Activated T-helper 9 cell treated with anti-CD3 and anti-CD28 coated beads, Interleukin-2, amount 50 U/mL, for 16 hours (primary cell): Measurements from ENCODE around the gene ACSF3.
A peak's percentile ranks its signal among the peaks of the same experiment; 100 is the strongest.

Source experiments
- DNase-seq: peaks from one replicate; pipeline ENCODE4 v3.0.0-alpha.2; 2020; ENCODE audit warnings: low read depth

Gene ACSF3

DNA sequence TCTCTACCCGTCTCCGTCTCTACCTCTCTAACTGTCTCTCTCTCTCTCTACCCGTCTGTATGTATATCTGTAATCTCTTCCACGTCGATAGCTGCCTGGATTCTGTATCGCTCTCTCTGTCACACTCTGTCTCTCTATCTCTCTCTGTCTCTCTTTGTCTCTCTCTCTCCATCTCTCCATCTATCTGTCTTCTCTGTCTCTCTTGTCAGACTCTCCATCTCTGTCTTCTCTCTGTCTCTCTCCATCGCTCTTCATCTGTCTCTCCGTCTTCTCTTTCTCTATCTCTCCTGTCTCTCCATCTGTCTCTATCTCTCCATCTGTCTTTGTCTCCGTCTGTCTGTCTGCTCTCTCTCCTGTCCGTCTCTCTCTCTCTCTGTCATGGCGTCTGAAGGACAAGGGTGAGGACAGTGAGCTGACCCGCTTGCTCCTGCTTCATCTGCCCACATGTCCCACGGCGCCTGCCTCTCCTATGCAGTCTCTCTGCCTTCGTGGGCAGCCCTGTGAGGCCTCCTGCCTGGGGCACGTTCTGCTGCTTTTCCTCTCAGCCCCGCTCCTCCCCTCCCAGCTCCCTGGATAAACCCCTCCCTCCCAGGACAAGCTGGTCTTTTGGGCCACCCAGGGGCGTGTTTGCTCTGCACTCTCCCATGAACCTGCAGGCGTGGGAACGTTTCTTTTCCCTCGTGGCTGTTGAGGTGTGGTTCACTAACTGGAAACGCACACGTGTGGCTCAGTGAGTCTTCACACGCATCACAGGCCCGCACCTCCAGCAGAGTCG is 18.9 kb downstream of the ACSF3 start:
- DNase-seq = no peak

DNA sequence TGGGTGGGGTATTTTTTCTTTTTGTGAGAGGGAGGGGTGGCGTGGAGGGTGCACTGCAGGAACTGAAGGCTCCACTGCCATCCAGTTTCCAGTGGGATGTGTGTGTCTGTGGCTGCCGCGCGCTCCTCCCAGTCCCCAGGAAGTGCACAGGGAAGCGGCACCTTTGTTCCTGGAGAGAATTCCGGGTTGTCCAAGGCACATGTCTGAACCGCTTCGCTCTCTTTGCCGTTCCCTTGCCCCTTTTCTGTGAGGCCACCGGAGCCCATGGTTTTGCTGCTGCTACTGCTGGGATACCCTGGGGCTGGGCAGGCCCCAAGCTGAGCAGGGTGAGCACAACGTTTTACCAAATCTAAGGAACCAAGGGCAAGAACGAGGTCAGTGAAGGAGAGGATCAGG is 19.5 kb downstream of the ACSF3 start:
- DNase-seq = no peak

DNA sequence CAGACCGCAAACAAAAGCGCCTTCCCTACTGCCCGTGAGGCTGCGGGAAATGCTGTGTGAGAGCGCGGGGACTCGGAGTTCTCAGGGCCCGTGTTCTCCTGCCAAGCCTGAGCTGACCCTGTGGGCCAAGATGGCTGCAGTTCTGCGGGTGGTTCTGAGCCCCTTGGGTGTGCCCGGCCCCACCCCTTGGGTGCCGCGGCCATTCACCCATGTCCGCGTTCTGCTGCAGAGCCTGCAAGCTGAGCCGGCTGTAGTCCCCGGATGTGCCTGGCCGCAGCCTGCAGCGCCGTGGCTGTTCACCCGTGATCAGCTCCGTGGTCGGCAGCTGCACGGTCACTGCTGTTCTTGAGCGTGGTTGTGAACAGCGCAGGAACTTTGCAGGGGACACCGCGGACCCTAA is 20.0 kb downstream of the ACSF3 start:
- no peak for DNase-seq

DNA sequence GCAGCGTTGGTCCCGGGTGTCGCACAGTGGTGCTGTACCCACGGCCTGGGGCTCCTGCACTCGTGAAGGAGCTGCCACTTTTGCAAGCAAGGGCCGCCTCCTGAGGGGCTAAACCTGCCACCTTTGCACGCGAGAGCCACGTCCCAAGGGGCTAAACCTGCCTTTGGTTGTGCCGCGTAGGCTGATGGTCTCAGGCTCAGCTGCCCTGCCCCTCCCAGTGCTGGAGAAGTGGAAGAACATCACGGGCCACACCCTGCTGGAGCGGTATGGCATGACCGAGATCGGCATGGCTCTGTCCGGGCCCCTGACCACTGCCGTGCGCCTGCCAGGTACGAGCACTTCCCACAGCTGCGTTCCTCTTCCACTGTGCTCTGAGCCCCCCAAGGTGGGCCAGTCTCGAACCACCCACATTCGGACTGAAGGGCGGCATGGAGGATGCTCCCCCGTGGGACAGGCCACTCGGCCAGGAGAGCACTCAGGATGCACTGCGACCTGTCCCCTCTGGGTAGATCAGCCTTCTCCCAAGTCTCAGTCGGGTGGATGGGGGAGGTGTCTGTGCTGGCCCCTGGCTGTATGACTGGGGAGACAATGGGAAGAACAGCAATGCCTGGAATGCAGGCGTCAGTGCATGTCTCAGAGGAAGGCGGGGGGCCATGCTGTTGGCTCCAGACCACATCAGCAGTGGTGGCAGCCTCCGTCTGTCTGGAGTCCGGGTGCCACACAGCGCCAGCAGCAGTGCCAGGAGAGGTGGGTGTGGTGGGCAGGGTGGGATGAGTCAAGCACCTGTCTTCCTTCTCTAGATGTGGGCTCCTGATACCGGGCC is 20.7 kb downstream of the ACSF3 start:
- DNase-seq = no peak

DNA sequence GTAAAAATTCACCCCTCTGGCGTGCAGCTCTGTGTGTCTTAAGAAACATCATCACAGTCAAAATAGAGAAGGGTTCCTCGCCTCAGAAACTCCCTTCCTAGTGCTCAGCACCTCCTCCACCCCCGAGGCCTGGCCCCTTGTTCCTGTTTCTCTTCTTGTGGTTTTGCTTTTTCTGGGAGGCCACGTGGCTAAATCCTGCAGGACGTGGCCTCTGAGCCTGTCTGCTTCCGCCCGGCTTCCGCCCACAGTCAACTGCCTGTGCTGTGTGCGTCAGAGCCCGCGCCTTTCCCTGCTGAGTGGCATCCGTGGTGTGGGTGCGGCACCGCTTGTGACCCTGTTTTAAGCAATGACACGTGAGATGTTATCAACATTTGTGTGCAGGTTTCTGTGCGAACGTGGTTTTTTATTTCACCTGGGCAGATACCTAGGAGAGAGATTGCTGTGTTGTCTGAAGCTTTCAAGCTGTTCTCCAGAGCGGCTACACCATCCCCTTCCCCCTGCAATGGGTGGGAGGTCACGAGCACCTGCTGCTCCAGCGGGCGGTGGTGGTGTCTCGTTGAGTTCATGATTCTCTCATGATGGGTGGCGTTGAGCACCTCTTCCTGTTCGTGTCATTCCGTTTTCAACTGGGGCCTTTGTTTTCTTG is 21.7 kb downstream of the ACSF3 start:
- DNase-seq = peak; percentile 79

DNA sequence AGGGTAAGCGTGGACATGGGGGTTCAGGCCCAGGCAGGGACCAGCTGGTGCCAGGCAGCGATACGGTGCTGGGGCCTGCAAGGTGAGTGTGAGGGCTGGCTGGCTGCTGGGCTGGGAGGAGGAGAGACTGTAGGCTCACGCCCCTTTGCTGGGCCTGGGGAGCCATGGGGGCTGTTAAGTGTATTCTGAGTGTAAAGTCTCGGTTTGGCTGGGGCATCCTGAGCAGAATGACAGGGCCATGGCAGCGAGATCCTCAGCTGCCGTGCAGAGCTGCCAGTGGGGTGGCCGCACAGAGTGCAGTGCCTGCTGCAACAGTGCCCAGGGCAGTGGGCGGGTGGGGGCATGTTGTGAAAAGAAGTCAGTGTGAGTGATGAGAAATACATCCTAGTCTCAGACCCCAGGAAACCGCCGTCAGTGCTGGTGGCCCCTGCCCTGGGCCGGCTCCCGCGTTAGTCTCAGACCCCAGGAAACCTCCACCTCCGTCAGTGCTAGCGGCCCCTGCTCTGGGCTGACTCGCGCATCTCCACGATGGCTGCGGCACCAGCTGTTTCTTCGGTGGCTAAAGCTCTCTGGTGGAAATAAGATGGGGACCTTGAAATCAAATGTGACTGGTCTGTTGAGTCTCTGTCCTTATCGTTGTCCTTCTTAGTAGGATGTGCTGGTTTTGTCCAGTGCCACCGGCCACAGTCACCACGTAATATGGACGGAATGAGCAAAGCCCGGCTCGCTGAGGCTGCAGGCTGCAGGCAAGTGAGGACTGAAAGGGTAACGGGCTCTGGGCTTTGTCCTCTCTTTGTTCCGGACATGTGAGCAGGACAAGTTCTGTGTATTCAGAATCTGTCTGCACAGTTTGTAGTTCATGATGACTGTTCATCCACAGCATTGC is 22.9 kb downstream of the ACSF3 start:
- DNase-seq = no peak

DNA sequence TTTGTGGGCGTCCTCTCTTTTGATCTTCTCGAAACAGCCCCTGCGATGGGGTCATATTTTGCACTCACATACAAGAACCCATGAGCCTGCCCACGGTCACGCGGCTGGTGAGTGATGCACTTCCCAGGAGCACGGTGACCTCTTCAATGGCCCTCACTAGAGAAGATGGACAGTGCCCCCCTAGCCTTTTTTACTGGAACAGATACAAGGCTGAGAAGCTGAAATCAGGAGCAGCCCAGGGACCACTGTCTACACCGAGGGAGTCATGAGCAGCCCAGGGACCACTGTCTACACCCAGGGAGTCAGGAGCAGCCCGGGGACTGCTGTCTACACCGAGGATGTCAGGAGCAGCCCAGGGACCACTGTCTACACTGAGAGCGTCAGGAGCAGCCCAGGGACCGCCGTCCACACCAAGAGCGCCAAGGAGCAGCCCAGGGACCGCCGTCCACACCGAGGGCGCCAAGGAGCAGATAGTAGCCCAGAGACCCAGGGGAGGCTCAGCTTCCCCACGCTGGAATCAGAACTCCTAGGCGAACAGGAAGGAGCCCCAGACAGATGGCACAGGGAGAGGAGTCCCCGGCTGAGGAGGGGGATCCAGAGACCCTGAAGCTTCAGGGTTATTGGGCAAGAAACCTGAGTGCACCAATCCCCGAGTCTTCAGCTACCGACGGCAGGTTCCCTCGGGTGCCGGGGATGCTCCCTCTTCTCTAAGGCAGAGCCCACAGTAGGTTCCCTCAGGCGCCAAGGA is 23.7 kb downstream of the ACSF3 start:
- no peak for DNase-seq

DNA sequence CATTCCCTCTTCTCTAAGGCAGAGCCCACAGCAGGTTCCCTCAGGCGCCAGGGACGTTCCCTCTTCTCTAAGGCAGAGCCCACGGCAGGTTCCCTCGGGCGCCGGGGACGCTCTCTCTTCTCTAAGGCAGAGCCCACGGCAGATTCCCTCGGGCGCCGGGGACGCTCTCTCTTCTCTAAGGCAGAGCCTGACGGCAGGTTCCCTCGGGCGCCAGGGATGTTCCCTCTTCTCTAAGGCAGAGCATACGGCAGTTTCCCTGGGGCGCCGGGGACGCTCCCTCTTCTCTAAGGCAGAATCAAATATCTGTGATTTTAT is 24.3 kb downstream of the ACSF3 start:
- no peak for DNase-seq

DNA sequence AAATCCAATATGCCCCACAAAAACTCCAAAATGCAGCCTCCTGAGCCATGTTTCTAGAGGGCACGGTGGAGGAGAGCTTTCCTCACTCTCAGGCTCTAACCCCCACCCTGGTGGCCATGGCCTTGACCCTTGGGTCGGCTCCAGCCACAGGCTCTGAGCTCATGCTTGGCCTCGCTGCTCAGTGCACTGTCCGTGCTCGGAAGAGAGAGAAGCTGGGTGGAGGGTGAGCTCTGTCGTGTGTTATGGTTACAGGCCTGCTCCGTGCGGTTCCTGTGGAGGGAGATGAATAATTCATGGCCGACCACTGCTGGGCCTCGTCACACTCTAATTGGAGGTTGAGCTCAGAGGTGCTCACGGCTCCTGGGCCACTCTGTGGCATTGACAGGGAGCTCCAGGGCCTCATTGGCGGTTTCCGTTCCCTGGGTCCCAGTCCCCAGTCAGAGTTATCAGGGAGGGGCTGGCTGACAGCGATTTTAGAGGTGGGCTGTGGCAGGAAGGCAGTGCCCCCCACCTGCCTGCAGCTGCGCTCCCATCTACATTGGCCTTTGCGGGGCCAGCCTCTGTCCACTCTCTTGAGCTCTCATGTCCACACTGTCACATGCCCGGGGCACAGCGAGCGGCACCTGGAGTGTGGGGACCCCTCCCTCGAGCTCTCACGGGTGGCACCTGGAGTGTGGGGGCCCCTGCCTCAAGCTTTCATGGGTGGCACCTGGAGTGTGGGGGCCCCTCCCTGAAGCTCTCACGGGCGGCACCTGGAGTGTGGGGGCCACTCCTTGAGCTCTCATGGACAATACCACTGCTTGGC is 24.9 kb downstream of the ACSF3 start:
- DNase-seq = no peak

DNA sequence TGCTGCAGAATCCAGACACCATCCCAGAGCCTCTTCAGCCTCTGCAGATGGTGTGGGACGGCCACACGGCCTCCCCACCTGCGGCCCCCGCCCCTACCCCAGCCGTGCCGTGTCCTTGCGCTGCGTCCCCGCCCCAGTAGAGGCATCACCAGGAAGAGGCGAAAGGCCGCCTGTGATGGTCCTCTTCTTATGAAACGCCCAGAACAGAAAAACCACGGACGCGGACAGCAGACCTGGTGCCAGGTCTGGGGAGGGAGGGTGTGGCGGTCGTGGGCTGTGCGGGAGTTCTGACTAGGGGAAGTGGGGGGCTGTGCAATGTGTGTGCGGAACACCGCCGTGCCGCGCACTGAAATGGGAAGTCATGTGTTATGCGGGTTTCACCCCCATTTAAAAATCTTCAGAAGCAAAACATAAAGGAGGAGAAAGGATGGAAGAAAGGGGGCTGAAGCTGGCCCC is 25.5 kb downstream of the ACSF3 start:
- no peak for DNase-seq

DNA sequence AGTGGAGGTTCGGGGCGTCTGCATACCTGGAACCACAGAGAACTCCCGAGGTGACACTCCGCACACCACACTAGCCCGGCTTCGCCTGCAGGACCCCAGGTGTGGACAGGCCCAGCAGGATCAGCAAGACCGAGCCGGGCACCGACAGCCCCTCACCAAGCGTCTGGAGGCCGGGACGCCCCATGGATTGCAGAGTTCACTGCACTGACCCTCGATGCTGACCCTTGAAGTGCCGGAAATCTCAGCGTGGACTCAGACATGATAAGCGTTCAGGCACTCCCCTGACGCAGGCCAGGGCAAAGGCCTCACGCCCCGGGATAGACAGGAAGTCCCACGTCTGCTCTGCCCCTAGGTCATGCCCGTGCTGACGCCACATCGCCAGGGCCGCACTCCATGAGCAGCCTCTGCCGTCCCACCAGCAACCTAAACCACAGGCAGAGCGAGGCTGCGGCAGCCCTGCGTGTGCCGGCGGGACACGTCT is 26.0 kb downstream of the ACSF3 start:
- no peak for DNase-seq

DNA sequence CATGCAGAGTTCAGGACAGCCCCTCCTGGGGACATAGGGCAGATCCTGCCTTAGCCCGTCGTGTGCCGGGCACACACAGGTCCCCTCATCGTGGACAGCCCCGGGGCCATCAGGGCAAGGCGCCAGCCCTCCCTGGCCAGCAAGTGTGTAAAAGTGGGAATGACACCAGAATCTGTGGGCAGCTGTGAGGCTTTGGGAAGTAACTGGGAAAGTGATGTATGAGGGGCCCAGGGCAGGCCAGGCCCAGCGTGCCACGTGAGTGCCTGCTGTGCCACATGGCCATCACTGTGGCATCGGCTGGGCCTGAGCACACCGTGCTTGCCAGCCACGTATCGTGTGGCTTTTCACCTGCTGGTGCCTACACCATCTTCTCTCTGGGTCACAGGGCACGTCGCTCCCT is 26.6 kb downstream of the ACSF3 start:
- DNase-seq = no peak

DNA sequence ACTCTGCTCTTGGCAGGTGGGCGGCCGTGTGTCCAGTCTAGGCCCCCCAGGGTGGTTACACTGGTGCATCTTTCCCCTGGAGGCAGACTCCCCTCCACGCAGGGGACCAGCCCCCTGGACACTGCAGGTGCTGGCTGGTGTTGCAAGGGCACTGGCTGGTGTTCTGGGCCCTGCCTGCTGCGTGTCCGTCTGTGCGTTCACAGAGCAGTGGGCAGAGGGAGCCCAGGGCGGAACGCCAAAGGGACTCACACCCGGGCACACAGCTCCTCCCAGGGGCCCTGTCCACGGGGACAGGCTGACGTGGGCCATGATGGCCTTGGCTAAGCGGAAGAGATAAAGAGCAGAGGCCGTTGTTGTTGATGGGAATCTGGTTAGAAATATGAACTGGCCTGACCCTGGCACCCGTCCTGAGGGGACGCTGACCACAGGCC is 27.3 kb downstream of the ACSF3 start:
- no peak for DNase-seq

DNA sequence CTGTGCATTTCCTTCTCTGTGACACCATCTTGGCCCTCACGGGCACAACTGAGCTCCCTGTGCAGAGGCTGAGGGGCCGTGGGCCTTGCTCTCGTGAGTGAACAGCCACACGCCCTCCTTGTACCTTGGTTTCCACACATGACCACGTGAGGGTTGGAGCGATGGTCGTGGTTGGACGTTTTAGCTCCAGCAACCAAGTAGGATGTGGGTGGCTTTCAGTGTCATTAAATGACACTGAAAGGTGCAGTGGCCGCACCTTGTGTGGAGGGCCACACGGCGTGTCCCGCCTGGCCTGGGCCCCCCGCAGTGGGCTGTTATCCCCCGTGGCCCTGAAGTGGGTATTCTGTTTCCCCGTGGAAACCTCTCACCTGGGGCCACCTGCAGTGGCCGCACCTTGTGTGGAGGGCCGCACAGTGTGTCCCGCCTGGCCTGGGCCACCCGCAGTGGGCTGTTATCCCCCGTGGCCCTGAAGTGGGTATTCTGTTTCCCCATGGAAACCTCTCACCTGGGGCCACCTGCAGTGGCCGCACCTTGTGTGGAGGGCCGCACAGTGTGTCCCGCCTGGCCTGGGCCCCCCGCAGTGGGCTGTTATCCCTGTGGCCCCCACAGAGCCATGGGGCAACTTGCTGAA is 28.2 kb downstream of the ACSF3 start:
- DNase-seq = no peak

DNA sequence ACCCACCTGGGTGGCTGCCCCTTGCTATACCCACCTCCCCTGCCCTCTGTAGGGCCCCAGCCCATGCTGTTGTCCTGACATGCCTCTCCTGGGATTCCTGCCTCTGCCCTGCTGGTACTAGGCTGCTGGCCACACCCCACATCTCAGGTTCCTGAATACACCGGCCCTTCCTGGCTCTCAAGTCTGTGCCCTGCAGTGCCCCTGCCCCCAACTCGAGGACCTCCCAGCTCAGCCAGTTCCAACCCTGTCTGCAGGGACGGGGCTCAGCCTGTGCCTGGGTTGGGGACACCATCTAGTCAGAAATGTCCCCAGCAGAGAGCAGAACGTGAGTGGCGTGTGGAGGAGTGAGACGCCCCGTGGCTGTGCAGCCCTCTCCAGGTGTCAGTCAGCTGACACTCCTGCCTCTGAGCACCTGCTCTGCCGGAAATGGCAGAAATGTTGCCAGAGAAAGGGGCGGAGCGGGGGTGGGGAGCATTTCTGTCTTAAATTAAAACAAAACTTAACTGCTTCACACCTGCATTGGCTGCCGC is 28.7 kb downstream of the ACSF3 start:
- DNase-seq = peak; percentile 32

DNA sequence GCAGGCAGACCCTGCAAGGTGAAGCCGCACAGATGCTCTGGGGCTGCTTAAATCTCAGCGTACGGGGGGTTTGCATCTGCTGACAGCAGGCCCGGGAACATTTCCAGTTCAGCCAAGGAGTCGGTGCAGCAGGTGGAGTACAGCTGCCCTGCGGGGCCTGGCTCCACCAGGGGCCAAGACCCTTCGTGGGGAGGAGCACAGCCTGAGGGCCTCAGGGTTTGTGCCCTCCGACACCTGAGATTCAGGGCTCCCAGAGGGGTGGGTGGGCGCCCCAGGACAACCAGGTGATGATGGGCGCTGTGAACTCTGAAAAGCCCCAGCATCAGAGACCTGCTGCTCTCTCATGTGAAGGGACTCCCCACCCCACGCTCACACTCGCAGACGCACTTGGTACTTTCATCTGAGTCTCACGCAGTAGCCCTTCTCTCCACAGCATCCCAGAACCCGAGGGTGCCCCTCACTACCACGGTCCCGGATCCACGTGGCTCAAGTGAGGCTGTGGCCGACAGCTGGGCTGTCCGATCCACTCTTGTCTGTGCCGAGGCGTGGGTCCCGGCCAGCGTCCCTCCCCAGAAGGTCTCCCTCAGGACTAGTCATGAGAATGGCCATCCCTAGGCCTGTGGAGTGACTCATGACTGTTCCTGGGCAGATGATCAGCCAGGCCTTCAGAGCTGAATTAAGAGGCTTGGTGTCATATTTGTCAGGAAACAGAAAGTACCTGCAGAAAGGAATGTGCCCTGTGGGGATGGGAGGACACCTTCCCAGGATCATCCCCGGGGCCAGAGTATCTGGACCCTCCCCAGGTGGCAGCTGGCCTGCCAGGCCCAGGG is 29.6 kb downstream of the ACSF3 start:
- DNase-seq = no peak

DNA sequence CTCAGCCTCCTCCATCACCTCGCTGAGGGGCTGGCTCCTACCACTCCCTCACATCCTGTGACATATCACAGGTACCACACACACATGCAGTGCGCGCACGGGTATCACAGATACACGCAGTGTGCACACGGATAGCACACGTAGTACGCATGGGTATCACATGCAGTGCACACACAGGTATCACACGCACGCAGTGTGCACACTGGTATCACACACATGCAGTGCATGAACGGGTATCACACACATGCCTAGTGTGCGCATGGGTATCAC is 30.1 kb downstream of the ACSF3 start:
- no peak for DNase-seq

DNA sequence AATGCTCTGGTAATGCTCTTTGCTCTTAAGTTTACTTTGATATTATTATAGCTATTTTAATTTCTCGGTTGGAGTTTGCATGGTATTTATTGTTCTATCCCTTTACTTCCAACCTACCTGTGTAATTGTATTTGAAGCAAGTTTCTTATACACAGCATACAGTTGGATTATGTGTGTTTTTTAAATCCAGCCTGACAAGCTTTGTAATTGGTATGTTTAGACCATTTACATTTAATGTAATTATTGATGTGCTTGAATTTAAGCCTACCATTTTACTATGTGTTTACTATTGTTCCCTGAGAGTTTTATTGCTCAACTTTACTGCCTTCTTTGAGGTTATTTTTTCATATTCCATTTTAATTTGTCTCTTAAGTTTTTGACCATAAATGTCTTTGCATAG is 35.7 kb downstream of the ACSF3 start:
- no peak for DNase-seq

DNA sequence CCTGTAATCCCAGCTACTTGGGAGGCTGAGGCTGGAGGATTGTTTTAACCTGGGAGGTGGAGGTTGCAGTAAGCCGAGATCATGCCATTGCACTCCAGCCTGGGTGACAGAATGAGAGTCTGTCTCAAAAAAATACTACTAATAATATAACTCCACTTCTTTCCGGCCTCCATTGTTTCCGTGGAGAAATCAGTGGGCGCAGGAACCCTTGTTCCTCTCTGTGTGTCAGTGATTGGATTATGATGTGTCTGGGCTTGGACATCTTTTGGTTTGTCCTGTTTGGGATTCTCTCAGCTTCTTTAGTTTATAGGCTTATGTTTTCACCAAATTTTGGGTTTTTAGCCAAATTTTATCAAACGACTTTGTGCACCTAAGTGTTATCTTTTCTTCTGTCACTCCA is 36.8 kb downstream of the ACSF3 start:
- DNase-seq = no peak
